Vagina (tissue), 2 donors: Measurements from ENCODE around the gene CFAP47. TPM values are rescaled to one million over a fixed set of nuclear protein-coding genes. Genes with fewer than 3 reads are reported as not detected.
"Not testable (repeated sequence)": the region's sequence is repeated elsewhere in the genome, so short reads cannot be mapped to it uniquely, and the experiment has no call there.

Experiments used
- DNase-seq, 2 donors: peaks; one replicate each; pipeline ENCODE4 v3.0.0-alpha.2; 2017; ENCODE audit errors: extremely low spot score in 2 of 2
- H3K27ac ChIP-seq: fragments of 200-600 bp; sonication (generic); one replicate; pipeline ENCODE4 v1.5.1; 2019
- H3K27me3 ChIP-seq: fragments of 200-600 bp; sonication (generic); one replicate; pipeline ENCODE4 v1.5.1; 2019
- H3K36me3 ChIP-seq, 2 donors: fragments of 200-600 bp; sonication (generic); one replicate each; pipeline ENCODE4 v1.5.1; 2017 to 2019
- H3K4me1 ChIP-seq: fragments of 200-600 bp; sonication (generic); one replicate; pipeline ENCODE4 v1.5.1; 2019
- H3K4me3 ChIP-seq, 2 donors: fragments of 200-600 bp; sonication (generic); 1 replicate in 1 of 2; 2 replicates in 1 of 2; pipeline ENCODE4 v1.5.1; 2016 to 2019
- H3K9me3 ChIP-seq: fragments of 200-600 bp; sonication (generic); one replicate; pipeline ENCODE4 v1.5.1; 2019
- CTCF ChIP-seq, 3 experiments: fragments of 450-650 bp in 2 of 3; fragments of 200-600 bp in 1 of 3; sonication (generic) in 1 of 3; IDR thresholded peaks; one replicate each; pipeline ENCODE4 v1.5.1; 2017 to 2019; ENCODE audit warnings: antibody characterized with exemption in 3 of 3, mild to moderate bottlenecking in 2 of 3, moderate library complexity in 2 of 3
- POLR2A ChIP-seq, 2 donors: fragments of 450-650 bp; IDR thresholded peaks; one replicate each; pipeline ENCODE4 v1.6.1; 2017; ENCODE audit warnings: antibody characterized with exemption in 2 of 2, mild to moderate bottlenecking in 2 of 2, moderate library complexity in 2 of 2
- POLR2AphosphoS5 ChIP-seq, 2 donors: sonication (generic); formaldehyde crosslinking; IDR thresholded peaks; one replicate each; pipeline ENCODE4 v1.9.0; 2017; ENCODE audit warnings: antibody characterized with exemption in 2 of 2, mild to moderate bottlenecking in 2 of 2, low read depth in 1 of 2; ENCODE audit not compliant: insufficient read depth in 1 of 2
- intact Hi-C: fragments of 100-400 bp; cut with DNase I; formaldehyde crosslinking; loops from one replicate; pipeline ENCODE4 v1.15.1; 2023
- total RNA-seq: library from RNA; depleted of rRNA; stranded (reverse); fragments of >200 nt; gene quantifications from one replicate; pipeline ENCODE4 v1.2.3, GENCODE V29; 2016

Gene CFAP47
- total RNA-seq, 1 donor from 2014 or later: not detected

GRCh38 chrX:36218801-36219200, 299.3 kb downstream of the CFAP47 start:
- H3K4me1 ChIP-seq: no peaks in the 10 kb centered on the region
- TF ChIP-seq POLR2A (IDR thresholded peaks at IDR 0.05) (no peak), POLR2AphosphoS5 (IDR thresholded peaks at IDR 0.05; ENCODE audit: insufficient read depth in 1 of 2, low read depth in 1 of 2) (no peak), CTCF (IDR thresholded peaks at IDR 0.05) (no peak)
- no peaks in the 10 kb centered on the region for H3K27me3 ChIP-seq
- intact Hi-C loops: no loop called here
- H3K9me3 ChIP-seq: no peaks in the 10 kb centered on the region
- DNase-seq: no peak
- H3K4me3 ChIP-seq: no peak overlapping the region
- no peaks in the 10 kb centered on the region for H3K36me3 ChIP-seq
- no peak overlapping the region for H3K27ac ChIP-seq

- H3K9me3 ChIP-seq, H3K27me3 ChIP-seq, H3K4me3 ChIP-seq, H3K27ac ChIP-seq, H3K4me1 ChIP-seq, H3K36me3 ChIP-seq, intact Hi-C loops, DNase-seq: not testable (repeated sequence)
Measured at GRCh38 chrX:36234840-36235528, 315.4 kb downstream of the CFAP47 start.

- TF ChIP-seq POLR2A (IDR thresholded peaks at IDR 0.05) (no peak), POLR2AphosphoS5 (IDR thresholded peaks at IDR 0.05; ENCODE audit: insufficient read depth in 1 of 2, low read depth in 1 of 2) (no peak), CTCF (IDR thresholded peaks at IDR 0.05) (no peak)
- intact Hi-C loops: no loop called here
- Histone ChIP-seq H3K27ac (no peak overlapping the region), H3K9me3 (no peaks in the 10 kb centered on the region), H3K4me1 (no peaks in the 10 kb centered on the region), H3K4me3 (no peak overlapping the region), H3K27me3 (no peaks in the 10 kb centered on the region), H3K36me3 (no peaks in the 10 kb centered on the region)
- DNase-seq: no peak
Measured at GRCh38 chrX:36241397-36241796, 321.9 kb downstream of the CFAP47 start.

GRCh38 chrX:36266155-36266554, 346.6 kb downstream of the CFAP47 start:
- intact Hi-C loops: no loop called here
- no peak for DNase-seq
- no peaks in the 10 kb centered on the region for H3K36me3 ChIP-seq

GRCh38 chrX:36310136-36310535, 390.6 kb downstream of the CFAP47 start:
- TF ChIP-seq POLR2A (IDR thresholded peaks at IDR 0.05) (no peak), CTCF (IDR thresholded peaks at IDR 0.05) (no peak), POLR2AphosphoS5 (IDR thresholded peaks at IDR 0.05; ENCODE audit: insufficient read depth in 1 of 2, low read depth in 1 of 2) (no peak)
- Histone ChIP-seq H3K27me3 (no peaks in the 10 kb centered on the region), H3K9me3 (no peaks in the 10 kb centered on the region), H3K4me1 (no peaks in the 10 kb centered on the region), H3K27ac (no peak overlapping the region), H3K36me3 (no peaks in the 10 kb centered on the region), H3K4me3 (no peak overlapping the region)
- intact Hi-C loops: no loop called here
- DNase-seq: no peak

More at GRCh38 chrX:36266155-36266554, 346.6 kb downstream of the CFAP47 start:
- H3K4me1 ChIP-seq: no peaks in the 10 kb centered on the region
- no peaks in the 10 kb centered on the region for H3K27me3 ChIP-seq
- H3K4me3 ChIP-seq: no peak overlapping the region
- H3K9me3 ChIP-seq: no peaks in the 10 kb centered on the region
- TF ChIP-seq POLR2A (IDR thresholded peaks at IDR 0.05): no peak
- no peak for TF ChIP-seq POLR2AphosphoS5 (IDR thresholded peaks at IDR 0.05; ENCODE audit: insufficient read depth in 1 of 2, low read depth in 1 of 2)
- TF ChIP-seq CTCF (IDR thresholded peaks at IDR 0.05): no peak
- no peak overlapping the region for H3K27ac ChIP-seq
